Measurements from ENCODE around the gene PTPRK.

DNA sequence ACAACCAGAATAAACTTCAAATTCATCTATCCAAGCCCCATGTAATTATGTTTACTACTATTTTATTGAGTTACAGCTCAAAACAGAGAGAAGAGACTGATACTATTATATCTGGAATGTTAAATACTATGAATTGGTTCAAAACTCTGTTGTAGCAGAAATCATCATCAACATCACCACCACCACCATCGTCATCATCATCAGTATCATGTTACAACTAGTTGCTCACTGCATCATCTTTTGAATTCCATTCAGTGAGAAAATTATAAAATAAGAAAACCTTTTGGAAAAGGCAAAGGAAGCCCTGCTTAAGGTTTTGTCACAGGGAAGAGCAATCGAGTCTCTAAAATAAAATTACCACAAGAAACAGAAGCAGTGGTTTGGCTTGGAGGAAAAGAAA, 583.3 kb downstream of the PTPRK start:
- TF ChIP-seq POLR2AphosphoS5 (IDR thresholded peaks at IDR 0.05; ENCODE audit: low read depth, low read length) (no peak), POLR2A (IDR thresholded peaks at IDR 0.05; ENCODE audit: low read depth, low read length) (no peak), POU2F2 (IDR thresholded peaks at IDR 0.05; ENCODE audit: low read depth, low read length) (no peak), PAX5 (IDR thresholded peaks at IDR 0.05; ENCODE audit: insufficient read depth, low read length, severe bottlenecking) (no peak), SPI1 (IDR thresholded peaks at IDR 0.05; ENCODE audit: low read depth, low read length) (no peak)

All from GM12891 (cell line).